GM10266 (cell line): Measurements from ENCODE around the gene TXNDC17.
A peak's percentile ranks its signal among the peaks of the same experiment; 100 is the strongest.

Source experiments
- DNase-seq: peaks from one replicate; pipeline ENCODE4 v3.0.0; 2012; ENCODE audit errors: extremely low spot score
- CTCF ChIP-seq: IDR thresholded peaks from 2 replicates; pipeline ENCODE4 v1.5.1; 2012; ENCODE audit warnings: mild to moderate bottlenecking, low read depth; ENCODE audit not compliant: control insufficient read depth, insufficient read depth; ENCODE audit errors: missing control alignments

The TXNDC17 gene

DNA sequence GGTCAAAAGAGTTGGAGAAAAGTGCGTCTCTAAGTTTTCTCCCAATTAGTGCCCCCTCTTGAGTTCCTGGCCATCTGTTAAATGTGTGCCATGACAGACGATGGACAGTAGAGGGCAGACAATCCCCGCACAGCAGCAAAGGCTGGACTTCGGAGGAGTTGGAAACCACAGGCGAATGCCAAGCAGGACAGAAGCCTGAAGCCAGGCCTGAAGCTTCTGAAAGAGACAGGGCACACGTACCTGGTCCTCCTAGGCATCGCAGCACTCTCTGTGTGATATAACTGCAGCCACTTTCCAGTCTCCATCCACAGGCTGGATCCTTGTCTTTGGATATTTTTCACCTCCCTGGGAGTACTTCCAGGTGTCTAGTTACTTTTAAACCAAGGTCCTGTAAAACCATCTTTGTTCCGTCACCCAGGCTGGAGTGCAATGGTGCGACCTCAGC lies 25.2 kb downstream of the TXNDC17 start:
- peak; percentile 95 for TF ChIP-seq CTCF

GRCh38 chr17:6666557-6666956 lies 25.7 kb downstream of the TXNDC17 start:
- DNase-seq = no peak
- no peak for TF ChIP-seq CTCF

More for the DNA sequence above, 25.2 kb downstream of the TXNDC17 start:
- peak; percentile 75 for DNase-seq

DNA sequence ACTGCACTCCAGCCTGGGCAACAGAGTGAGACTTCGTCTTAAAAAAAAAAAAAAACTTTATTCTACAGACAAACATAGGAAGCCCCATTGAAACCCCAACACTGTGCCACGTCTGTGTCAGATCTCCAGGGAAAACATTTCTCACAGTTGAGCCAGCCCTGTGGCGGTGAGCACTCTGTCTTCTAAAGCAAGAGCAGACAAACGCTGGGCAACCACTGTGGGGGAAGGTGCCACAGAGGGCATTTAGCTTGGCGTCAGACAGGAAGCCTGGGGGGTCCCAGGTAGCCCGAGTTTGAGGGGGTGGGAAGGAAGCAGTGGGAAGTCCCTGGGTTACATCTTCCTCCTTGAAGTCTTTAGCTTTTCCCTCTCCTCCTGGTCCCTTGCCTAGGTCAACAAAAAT lies 26.7 kb downstream of the TXNDC17 start:
- DNase-seq = no peak
- no peak for TF ChIP-seq CTCF

- TF ChIP-seq CTCF = no peak
- no peak for DNase-seq
These were observed 27.4 kb downstream of the TXNDC17 start for GRCh38 chr17:6668219-6668618.

- no peak for DNase-seq
- no peak for TF ChIP-seq CTCF
These were observed 28.0 kb downstream of the TXNDC17 start for GRCh38 chr17:6668727-6669425.

- no peak for TF ChIP-seq CTCF
- DNase-seq = no peak
These were observed 28.8 kb downstream of the TXNDC17 start for GRCh38 chr17:6669479-6670212.

GRCh38 chr17:6670571-6670970 lies 29.7 kb downstream of the TXNDC17 start:
- no peak for DNase-seq
- no peak for TF ChIP-seq CTCF
